Left ventricle myocardium inferior (tissue), 1 donor: ENCODE measurements around the gene CHRM1. TPM values are rescaled to one million over a fixed set of nuclear protein-coding genes. Genes with fewer than 3 reads are reported as not detected.

Source experiments
- DNase-seq: peaks from one replicate; pipeline ENCODE4 v3.0.0-alpha.2; 2020
- H3K27ac ChIP-seq: fragments of 200-600 bp; replicated peaks from 2 replicates; pipeline ENCODE4 v1.8.0; 2021
- H3K27me3 ChIP-seq: fragments of 200-600 bp; 2 replicates; pipeline ENCODE4 v1.8.0; 2021; ENCODE audit warnings: low read depth
- H3K36me3 ChIP-seq: fragments of 200-600 bp; 2 replicates; pipeline ENCODE4 v1.8.0; 2021
- H3K4me1 ChIP-seq: fragments of 200-600 bp; 2 replicates; pipeline ENCODE4 v1.8.0; 2021
- H3K4me3 ChIP-seq: fragments of 200-600 bp; 2 replicates; pipeline ENCODE4 v1.8.0; 2021; ENCODE audit warnings: mild to moderate bottlenecking, moderate library complexity
- H3K9me3 ChIP-seq: fragments of 200-600 bp; replicated peaks from 2 replicates; pipeline ENCODE4 v1.8.0; 2021
- intact Hi-C: fragments of 100-400 bp; cut with micrococcal nuclease; formaldehyde crosslinking; loops from one replicate; pipeline ENCODE4 v1.11.0; 2022
- total RNA-seq: library from RNA; stranded (reverse); fragmentation: NEBNext Ultra II Directional; extraction: Animal tissue kit (Norgen Biotek cat#: 25700); gene quantifications from one replicate; pipeline ENCODE4 v1.2.1, GENCODE V29; 2021
- TF ChIP-seq, protein P1 (sequence below): fragments of 200-600 bp; IDR thresholded peaks from 2 replicates; pipeline ENCODE4 v1.8.0; 2021; ENCODE audit warnings: antibody characterized with exemption, mild to moderate bottlenecking, borderline replicate concordance
- donor health status: DM: no; HTN: yes; CAD: no; lungs with severe emphysema.

CHRM1 gene
- total RNA-seq, 1 donor from 2014 or later: not detected

- H3K27me3 ChIP-seq: peaks cover 4% of the 10 kb centered on the region
- H3K4me3 ChIP-seq: no peak overlapping the region
- intact Hi-C loops: no loop called here
- H3K9me3 ChIP-seq: no peaks in the 10 kb centered on the region
- peaks cover 5% of the 10 kb centered on the region for H3K4me1 ChIP-seq
- TF ChIP-seq, protein P1, sequence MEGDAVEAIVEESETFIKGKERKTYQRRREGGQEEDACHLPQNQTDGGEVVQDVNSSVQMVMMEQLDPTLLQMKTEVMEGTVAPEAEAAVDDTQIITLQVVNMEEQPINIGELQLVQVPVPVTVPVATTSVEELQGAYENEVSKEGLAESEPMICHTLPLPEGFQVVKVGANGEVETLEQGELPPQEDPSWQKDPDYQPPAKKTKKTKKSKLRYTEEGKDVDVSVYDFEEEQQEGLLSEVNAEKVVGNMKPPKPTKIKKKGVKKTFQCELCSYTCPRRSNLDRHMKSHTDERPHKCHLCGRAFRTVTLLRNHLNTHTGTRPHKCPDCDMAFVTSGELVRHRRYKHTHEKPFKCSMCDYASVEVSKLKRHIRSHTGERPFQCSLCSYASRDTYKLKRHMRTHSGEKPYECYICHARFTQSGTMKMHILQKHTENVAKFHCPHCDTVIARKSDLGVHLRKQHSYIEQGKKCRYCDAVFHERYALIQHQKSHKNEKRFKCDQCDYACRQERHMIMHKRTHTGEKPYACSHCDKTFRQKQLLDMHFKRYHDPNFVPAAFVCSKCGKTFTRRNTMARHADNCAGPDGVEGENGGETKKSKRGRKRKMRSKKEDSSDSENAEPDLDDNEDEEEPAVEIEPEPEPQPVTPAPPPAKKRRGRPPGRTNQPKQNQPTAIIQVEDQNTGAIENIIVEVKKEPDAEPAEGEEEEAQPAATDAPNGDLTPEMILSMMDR: no peak
- H3K36me3 ChIP-seq: no peaks in the 10 kb centered on the region
- no peak for DNase-seq
- no peak overlapping the region for H3K27ac ChIP-seq
These were observed 13.3 kb upstream of the CHRM1 start for GRCh38 chr11:62934496-62934785.

DNA sequence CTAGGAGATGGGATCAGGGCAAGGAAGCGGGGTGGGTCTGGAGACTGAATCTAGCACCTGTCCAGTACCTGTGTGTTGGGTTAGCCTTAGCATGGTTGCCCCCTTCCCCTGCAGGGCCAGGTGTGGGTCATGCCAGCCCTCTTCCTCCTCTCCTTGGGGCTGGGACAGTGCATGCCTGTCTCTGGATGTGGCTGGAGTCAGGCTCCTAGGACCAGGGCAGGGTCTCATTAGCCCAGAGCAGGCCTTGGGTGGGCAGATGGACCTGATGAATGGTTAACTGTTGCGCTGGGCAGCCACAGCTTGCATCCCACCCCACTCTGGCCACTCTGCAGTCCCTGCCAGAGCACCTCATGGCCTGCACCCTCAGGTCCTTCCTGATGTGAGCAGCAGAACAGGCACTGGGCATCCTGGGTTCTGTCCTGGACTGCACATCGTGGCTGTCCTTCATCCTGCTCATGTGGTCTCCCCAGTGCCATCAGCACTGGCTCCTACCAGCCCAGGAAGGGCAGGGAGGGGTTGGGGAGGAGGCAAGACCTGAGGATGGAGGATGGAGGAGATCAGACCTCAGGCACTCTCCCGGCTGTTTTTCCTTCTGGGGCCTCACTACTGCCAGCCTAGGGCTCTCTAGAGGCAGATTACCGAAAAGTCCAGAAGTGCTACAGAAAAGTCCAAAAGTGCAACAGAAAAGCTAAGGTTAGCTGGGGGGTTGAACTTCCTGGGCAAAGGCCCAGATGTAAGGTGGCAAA lies 12.8 kb upstream of the CHRM1 start:
- no peak for DNase-seq
- Histone ChIP-seq H3K36me3 (no peaks in the 10 kb centered on the region), H3K27me3 (peaks cover 6% of the 10 kb centered on the region), H3K4me1 (peaks cover 5% of the 10 kb centered on the region), H3K9me3 (no peaks in the 10 kb centered on the region), H3K27ac (no peak overlapping the region), H3K4me3 (no peak overlapping the region)
- intact Hi-C loops: no loop called here
- TF ChIP-seq, protein P1: no peak

GRCh38 chr11:62933285-62933684 lies 12.1 kb upstream of the CHRM1 start:
- intact Hi-C loops: no loop called here
- no peaks in the 10 kb centered on the region for H3K36me3 ChIP-seq
- H3K9me3 ChIP-seq: no peaks in the 10 kb centered on the region
- TF ChIP-seq, protein P1: no peak
- H3K4me1 ChIP-seq: peaks cover 5% of the 10 kb centered on the region
- H3K4me3 ChIP-seq: no peak overlapping the region
- DNase-seq: no peak
- H3K27me3 ChIP-seq: peaks cover 12% of the 10 kb centered on the region
- no peak overlapping the region for H3K27ac ChIP-seq

DNA sequence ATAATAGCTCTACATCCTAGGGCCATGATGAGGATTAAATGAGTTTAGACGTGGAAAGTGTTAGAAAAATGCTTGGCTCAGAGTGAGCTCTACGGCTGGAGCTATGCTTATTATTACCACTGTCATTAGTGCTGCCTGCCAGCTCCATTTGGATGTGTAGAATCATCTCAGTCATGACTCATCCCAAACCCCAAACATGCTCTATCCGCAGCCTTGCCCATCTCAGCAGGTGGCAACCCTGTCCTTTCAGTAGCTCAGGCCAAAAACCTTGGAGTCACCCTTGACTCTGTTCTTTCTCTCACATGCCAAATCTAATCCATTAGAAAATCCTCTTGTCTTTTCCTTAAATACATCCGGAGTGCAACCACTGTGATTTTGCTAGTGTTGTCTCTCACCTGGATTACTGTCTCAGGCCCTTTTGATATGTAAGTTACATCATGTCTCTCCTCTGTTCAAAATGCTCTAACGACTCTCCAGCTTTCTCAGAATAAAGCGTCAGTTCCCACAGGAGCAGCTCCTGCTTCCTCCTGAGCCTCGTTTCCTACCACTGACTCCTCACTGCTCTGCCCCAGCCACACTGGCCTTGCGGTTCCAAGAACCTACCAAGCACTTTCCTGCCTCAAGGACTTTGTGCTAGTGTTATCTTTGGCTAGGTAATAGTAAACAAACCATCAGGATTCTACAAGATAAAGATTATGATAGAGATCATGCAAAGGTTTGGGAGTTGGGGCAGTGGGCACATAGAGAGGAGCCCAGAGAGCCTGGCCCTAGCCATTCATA lies 10.5 kb upstream of the CHRM1 start:
- DNase-seq: no peak
- peaks cover 28% of the 10 kb centered on the region for H3K27me3 ChIP-seq
- H3K4me3 ChIP-seq: no peak overlapping the region
- intact Hi-C loops: no loop called here
- H3K36me3 ChIP-seq: no peaks in the 10 kb centered on the region
- H3K9me3 ChIP-seq: no peaks in the 10 kb centered on the region
- H3K4me1 ChIP-seq: peaks cover 10% of the 10 kb centered on the region
- TF ChIP-seq, protein P1: no peak
- H3K27ac ChIP-seq: no peak overlapping the region

DNA sequence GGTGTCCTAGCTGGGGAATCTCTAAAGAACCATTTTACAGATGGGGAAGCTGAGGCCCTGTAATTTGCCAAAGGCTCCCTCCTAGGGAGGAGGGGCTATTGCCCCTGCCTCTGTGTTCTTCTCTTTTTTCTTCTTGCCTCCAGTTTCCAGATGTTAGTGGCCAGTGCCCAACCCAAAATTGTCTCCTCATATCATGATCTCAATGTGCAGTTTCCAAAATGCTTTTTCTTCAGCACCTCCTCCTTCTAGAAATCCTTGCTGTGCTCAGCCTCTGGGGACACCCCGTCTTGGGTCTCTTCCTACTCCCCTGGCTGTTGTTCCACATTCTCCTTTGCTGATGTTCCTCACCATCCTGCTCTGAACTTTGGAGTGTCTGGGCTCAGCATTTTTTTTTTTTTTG lies 9.5 kb upstream of the CHRM1 start:
- no peaks in the 10 kb centered on the region for H3K36me3 ChIP-seq
- H3K4me1 ChIP-seq: peaks cover 20% of the 10 kb centered on the region
- intact Hi-C loops: no loop called here
- DNase-seq: no peak
- peaks cover 38% of the 10 kb centered on the region for H3K27me3 ChIP-seq
- TF ChIP-seq, protein P1: no peak
- H3K27ac ChIP-seq: no peak overlapping the region
- H3K9me3 ChIP-seq: no peaks in the 10 kb centered on the region
- H3K4me3 ChIP-seq: no peak overlapping the region
